GM18909 (cell line): ENCODE measurements around the gene GREB1.

Experiments
- ATAC-seq: cut with Tn5 transposase; IDR thresholded peaks from one replicate; pipeline ENCODE4 v1.9.1; 2021; ENCODE audit warnings: mild to moderate bottlenecking; ENCODE audit not compliant: unreplicated experiment, poor library complexity

The GREB1 gene

DNA sequence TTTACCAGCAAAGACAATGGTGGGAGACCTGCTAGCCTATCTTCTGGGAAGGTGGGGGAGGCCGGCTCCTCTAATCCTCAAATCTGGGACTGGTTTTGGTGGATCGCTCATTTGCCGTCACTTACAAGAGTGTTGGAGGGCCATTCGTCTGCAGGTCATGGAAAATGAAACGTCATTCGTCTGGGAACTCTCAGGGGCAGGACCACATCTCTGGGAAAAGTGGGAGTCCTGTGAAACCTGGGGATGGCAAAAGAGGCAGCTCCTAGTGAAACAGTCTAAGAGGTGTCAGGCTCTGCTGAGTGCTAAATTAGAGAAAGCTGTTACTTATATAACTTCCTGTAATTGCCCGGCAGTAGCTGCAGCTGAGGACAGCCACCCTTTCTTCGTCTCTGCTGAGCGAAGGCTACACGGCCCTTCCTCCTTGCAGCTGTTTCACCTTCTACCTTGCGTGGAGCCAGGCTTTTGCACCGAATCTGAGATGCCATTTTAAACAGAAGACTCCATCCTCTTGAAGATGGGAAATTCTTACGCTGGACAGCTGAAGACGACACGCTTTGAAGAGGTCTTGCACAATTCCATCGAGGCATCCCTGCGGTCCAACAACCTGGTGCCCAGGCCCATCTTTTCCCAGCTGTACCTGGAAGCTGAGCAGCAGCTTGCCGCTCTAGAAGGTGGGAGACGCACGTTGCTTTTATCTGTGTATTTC, 22.4 kb downstream of the GREB1 start:
- no peak for ATAC-seq

DNA sequence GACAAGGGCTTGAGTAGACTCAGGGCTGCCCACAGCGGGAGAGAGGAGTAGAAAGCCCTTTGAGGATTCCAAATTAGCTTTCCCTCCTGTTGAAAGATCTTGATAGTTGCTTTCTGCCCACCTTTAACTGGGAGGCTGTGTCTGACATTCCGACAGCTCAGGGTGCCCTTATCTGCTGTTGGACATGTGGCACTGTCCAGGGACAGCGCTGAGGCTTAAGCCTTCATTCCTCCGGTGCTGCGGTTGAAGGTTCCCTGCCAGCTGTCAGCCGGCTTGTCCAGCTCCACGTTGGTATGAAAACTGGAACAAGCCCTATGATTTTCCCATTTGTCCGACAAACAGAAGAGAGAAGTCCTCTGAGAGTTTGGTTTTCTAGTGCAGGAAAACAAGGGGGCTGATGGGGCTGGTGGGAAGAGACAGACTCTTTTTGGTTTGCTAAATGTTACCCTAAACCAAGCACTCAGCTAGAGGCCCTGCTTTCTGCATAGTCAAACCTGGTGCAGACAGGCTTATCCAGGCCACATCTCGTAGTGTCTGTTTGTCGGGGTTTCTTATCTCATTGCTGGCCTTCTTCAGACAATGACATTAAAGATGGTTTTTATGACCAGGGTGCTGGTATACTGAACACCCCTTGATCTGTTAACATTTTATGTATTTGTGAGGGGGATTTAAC, 24.5 kb downstream of the GREB1 start:
- no peak for ATAC-seq

DNA sequence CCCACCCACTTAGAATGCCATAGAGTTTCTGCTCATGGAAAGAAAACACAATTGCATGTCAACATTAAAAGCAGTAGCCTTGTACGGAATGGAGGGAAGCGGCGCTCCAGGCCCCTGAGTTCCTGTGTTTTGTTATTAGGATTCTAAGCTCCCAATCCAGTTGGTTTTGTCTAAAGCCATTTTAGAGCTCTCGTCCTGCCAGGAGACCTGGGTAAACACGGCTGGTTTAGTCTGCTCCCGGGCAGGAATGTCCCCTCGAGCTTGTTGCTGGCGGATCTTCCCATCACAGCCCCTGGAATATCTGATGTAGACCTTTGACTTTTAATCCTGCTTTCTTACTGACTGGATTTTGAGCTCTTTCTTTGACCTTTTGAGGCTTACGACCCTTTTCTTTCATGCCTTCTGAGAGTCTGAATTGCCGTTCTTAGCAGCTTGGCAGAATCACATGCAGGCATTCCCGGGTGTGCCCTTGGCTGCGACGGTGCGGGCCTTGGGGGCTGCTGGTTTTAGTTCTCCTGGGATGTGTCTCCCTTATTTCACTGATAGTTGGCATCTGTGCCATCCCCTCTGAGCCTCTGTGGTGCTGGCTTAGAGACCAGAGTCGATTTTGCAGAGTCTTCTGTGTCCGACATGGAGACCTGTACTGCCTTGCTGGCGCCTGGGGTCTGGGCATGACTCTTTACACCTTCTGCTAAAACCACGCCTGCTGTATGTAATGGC, 25.4 kb downstream of the GREB1 start:
- no peak for ATAC-seq

- ATAC-seq, result no peak
Measured at GRCh38 chr2:11559786-11560155, 25.9 kb downstream of the GREB1 start.

- no peak for ATAC-seq
Measured at GRCh38 chr2:11560806-11561205, 27.0 kb downstream of the GREB1 start.

- ATAC-seq, result no peak
Measured at GRCh38 chr2:11562011-11562410, 28.2 kb downstream of the GREB1 start.

GRCh38 chr2:11562476-11562875, 28.6 kb downstream of the GREB1 start:
- no peak for ATAC-seq

- no peak for ATAC-seq
Measured at GRCh38 chr2:11563784-11564666, 30.2 kb downstream of the GREB1 start.

- ATAC-seq, result no peak
Measured at GRCh38 chr2:11564816-11565567, 31.1 kb downstream of the GREB1 start.

- ATAC-seq, result no peak
Measured at GRCh38 chr2:11566383-11566782, 32.5 kb downstream of the GREB1 start.

- no peak for ATAC-seq
Measured at GRCh38 chr2:11567631-11568031, 33.8 kb downstream of the GREB1 start.

DNA sequence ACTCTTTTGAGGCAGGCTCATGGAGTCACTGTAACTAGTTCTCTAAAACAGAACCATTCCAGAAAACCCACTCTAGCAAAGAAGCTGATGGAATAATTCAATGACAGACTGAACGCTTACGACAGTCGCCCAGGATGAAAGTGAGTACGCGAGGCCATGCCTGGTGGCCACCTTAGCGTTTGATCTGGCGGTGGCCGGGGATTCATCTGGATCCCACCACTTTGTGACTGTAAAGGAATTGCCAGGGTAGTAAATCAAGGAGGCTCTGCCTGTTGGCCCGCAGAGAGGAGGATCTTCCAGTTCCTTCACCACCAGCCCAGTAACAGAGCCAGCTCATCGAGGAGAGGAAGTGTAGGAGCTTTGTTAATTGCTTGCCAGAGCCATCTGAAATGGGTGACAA, 34.6 kb downstream of the GREB1 start:
- ATAC-seq, result no peak

DNA sequence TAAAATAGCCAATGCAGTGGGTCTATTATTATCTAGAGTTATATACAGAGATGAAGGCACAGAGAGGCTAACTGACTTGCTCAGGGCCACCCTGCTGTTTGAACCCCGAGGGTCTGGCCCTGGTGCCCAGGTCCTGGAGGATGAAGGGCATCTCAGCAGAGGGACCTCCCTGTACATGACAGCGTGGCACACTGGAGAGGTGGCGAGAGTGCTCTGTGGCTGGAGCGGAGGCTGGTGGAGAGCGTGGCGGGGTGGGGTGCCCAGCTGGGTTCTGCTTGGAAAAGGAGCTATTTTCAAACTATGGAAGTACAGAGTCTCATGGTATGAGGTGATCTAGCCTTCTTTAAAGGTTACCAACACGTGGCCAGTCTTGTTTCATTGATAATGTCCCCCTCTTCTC, 35.8 kb downstream of the GREB1 start:
- ATAC-seq, result no peak

DNA sequence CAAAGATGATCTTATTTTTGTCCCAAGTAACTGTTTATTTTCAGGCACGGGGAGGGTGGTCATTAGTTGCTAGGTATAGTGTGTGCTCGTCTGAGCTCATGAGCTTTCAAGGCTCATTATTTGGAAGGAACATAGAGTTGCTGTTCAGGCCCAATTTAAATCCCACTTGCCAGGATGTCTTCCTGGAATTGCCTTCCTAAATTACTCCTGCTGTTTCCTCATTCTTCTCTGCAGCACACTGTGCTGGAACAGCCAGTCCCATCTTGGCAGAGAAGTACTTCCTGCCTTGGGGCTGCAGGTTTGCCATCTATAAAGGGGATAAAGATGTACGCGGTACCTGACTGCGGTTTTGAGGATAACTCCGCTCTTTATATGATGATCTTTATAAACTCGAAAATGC, 37.3 kb downstream of the GREB1 start:
- ATAC-seq, result no peak

DNA sequence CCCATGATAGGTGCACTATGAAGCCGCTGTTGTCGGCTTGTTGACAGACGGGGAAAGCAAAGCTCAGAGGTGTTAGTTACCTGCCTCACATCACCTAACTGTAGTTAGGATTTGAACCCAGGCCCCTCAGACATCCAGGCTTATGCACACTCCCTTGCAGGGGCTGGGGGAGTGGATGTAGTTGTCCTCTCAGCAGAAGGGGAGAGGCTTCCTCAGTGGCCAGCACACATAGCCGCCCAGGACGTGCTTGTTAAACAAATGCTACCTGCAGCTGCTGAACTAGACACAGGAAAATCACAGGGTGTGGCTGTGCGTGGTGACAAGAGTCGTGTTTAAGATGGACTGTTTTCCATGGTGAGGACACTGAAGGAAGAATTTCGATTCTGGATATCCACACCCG, 39.2 kb downstream of the GREB1 start:
- ATAC-seq, result no peak

DNA sequence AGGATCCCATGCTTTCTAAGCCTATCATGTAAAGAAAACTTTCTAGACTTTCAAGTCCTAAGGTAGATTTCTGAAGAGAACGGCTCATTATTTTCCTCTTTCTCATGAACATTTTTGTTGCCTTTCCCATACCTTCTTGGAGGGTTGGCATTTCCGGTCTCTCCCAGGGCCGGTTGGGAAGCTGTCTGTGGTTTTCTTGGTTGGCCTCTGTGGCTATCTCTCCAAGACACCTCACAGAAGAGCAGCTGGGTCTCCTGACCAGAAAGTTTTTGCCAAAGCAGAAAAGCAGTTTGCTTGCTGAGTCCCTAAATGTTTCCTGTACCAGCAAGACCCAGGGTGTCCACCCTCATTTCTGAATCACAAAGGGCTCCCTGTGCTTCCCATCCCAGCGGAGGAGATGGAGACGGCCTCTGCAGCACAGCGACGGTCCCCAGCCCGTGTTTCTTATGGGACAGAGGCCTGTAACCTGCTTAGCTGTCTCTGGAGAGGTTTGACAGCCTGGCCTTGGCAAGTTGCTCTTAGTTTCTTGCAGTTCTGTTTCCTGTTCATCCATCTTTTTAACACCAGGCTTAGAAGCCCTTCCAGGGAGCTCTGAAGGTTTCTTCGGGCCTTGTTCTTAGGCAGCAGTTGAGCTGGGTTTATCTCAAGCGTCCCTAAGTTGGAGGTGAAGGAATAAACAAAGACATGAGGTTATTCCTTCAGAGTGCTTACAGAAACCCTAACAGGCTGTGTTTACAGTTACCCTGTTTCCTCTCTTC, 39.8 kb downstream of the GREB1 start:
- ATAC-seq, result no peak

DNA sequence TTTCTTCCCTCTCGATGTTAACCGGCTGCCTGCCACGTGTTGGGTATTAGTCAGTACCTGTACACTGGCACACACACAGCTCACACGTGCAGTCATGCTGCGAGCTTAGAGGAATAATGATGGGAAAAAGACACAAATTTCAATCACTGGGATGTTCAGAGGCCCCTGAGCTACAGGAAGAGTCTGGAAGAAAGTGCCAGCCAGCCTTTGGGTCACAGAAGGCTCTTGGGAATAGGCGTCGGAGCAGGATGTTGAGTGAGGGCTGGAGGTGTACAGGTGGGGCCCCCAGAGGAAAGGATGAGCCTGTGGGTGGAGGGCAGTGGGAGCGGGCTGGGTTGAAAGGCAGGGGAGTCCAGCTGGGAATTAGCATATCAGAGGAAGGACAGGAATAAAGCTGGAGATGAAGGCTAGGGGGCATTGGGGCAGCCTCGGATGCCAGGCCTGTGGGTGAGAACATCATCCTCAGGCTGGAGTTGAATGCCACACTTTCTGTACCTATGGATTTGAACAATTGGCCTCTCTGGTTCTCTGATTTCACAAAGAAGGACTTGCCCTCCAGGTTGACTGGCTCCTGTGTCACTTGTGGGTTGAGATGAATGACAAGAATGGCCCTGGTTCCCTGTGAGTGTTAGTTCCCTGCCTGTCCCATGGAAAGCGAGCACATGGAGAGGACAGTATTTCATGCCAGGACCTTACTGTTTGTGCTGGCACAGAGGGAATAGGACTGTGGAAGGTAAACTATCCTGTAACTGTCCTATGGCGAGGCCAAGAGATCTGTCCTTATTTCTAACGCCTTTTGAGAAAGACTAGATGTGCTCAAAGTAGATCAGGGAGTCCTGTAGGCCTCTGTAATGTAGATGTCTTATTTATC, 40.6 kb downstream of the GREB1 start:
- ATAC-seq, result no peak

- no peak for ATAC-seq
Measured at GRCh38 chr2:11576398-11576797, 42.6 kb downstream of the GREB1 start.
